ENCODE results near the gene ANKRD29. TPM values are rescaled to one million over a fixed set of nuclear protein-coding genes. Genes with fewer than 3 reads are reported as not detected.

ANKRD29 gene
- total and polyA plus RNA-seq, 9 of the 15 experiments (the other 6 are each of a cell fraction or from before 2014, with no cell fraction given), result 0.36 TPM; not detected in 8

GRCh38 chr18:23584019-23584983, 78.4 kb downstream of the ANKRD29 start:
- Histone ChIP-seq H3K9me1 (ENCODE audit: control insufficient read depth, insufficient read depth, low read length) (no peaks in the 10 kb centered on the region), H3K4me2 (ENCODE audit: insufficient read depth, low read length) (peak overlapping the region; percentile 23; the same call in 1 of the 2 replicates), H3K9me3 (replicated peaks; ENCODE audit: control insufficient read depth, insufficient read depth, low read depth, low read length) (no peaks in the 10 kb centered on the region), H3K36me3 (ENCODE audit: control insufficient read depth, insufficient read depth, low read length) (peaks cover 18% of the 10 kb centered on the region; the same call in 1 of the 3 replicates), H4K20me1 (replicated peaks; ENCODE audit: control insufficient read depth, insufficient read depth, low read length) (no peaks in the 10 kb centered on the region; the same call in 1 of the 2 replicates), H3K27me3 (ENCODE audit: control insufficient read depth in 2 of 2, insufficient read depth in 2 of 2, low read length in 2 of 2) (peaks cover 10 to 12% of the 10 kb centered on the region in 2 experiments; a peak in 3 of 5 replicates), H3K27ac (ENCODE audit: extremely low read depth, low read depth, low read length) (no peak overlapping the region), H3K79me2 (ENCODE audit: control insufficient read depth, insufficient read depth, low read length) (peaks cover 48% of the 10 kb centered on the region), H2AFZ (ENCODE audit: low read depth, low read length) (no peak overlapping the region), H3K4me3 (no peak overlapping the region), H3K4me1 (replicated peaks in 1 of 2; ENCODE audit: control insufficient read depth in 2 of 2, insufficient read depth in 2 of 2, low read length in 2 of 2) (peaks cover 11 to 14% of the 10 kb centered on the region in 2 experiments; a peak in 4 of 5 replicates), H3K9ac (ENCODE audit: insufficient read depth in 1 of 2, low read depth in 2 of 2, low read length in 2 of 2) (no peak overlapping the region)
- BruUV-seq (replicated peaks), result no TSS peak
- in situ Hi-C loops (cut with MboI) (no loop called here), intact Hi-C loops (cut with micrococcal nuclease) (loop anchor here (10.0 kb wide), 1 partner anchor 450 kb away; the partner anchor contains the start of gene CABLES1)
- WGBS (ENCODE audit: insufficient coverage, low coverage, missing lambda C conversion rate), result 88% methylated on average over 13 of the region's 13 CpGs
- FAIRE-seq, result no peak
- TF ChIP-seq ESRRB (CRISPR knock-in tag; IDR thresholded peaks at IDR 0.05; ENCODE audit: borderline replicate concordance), result no peak
- TF ChIP-seq ATF3 (IDR thresholded peaks at IDR 0.05), result peak; percentile 60; the same call in 1 of the 2 replicates
- no peak for TF ChIP-seq ATF3 (CRISPR knock-in tag; conservative IDR thresholded peaks at IDR 0.05)
- TF ChIP-seq ZNF184 (CRISPR knock-in tag; IDR thresholded peaks at IDR 0.05), result no peak
- no peak for TF ChIP-seq CEBPG (CRISPR knock-in tag; IDR thresholded peaks at IDR 0.05)
- peak; percentile 48 to 55; a peak in 3 of 4 replicates for TF ChIP-seq CEBPG (tag; conservative IDR thresholded peaks at IDR 0.05 in 1 of 2, IDR thresholded peaks at IDR 0.05 in 1 of 2)
- TF ChIP-seq CEBPB (tag; IDR thresholded peaks at IDR 0.05), result peak; percentile 73
- TF ChIP-seq MAFG (tag; conservative IDR thresholded peaks at IDR 0.05), result no peak
- TF ChIP-seq ZNF224 (CRISPR knock-in tag; IDR thresholded peaks at IDR 0.05), result no peak
- TF ChIP-seq SPI1 (IDR thresholded peaks at IDR 0.05; ENCODE audit: borderline replicate concordance, low read depth, low read length), result peak; percentile 50; the same call in 1 of the 2 replicates
- ATAC-seq, result no peak
- ChIA-PET POLR2A (interaction anchor here (1.0 to 1.6 kb wide), 3 partner anchors 8 to 17 kb away, joined by 3 to 5 read pairs (median 3); no protein-coding TSS in a partner anchor), CTCF (ENCODE audit: low intra/inter-chr PET ratio) (interaction anchor here (0.7 to 3.3 kb wide), 2 partner anchors 69 to 78 kb away, joined by 3 to 24 read pairs; no protein-coding TSS in a partner anchor)
- DNase-seq (ENCODE audit: extremely low read depth in 1 of 4, low spot score in 3 of 4), result no peak
